OCI-LY1 (cell line): ENCODE results near the gene SRCIN1.

Experiments
- CTCF ChIP-seq: fragments of 200-600 bp; sonication (generic), shearing (Covaris generic); IDR thresholded peaks from 2 replicates; pipeline ENCODE4 v1.5.1; 2017; ENCODE audit warnings: mild to moderate bottlenecking, antibody characterized with exemption, low read length, moderate library complexity, mixed read lengths
- EZH2 ChIP-seq: fragments of 200-600 bp; sonication (generic), shearing (Covaris generic); IDR thresholded peaks from 2 replicates; pipeline ENCODE4 v1.8.0; 2017; ENCODE audit warnings: borderline replicate concordance, mixed run types, mild to moderate bottlenecking, antibody characterized with exemption, low read length, moderate library complexity, mixed read lengths

- TF ChIP-seq CTCF (no peak), EZH2 (no peak)
Observed at GRCh38 chr17:38498353-38498752, 107.4 kb downstream of the SRCIN1 start.
